B cell (primary cell): ENCODE measurements around the gene DNAH8. TPM values are rescaled to one million over a fixed set of nuclear protein-coding genes. Genes with fewer than 3 reads are reported as not detected.

Experiments used
- ATAC-seq: fragments of 200-7000 bp; cut with Tn5 transposase; one replicate; pipeline ENCODE4 v1.10.0; 2021; ENCODE audit warnings: low read depth, mild to moderate bottlenecking, moderate number of reproducible peaks, moderate library complexity
- CTCF ChIA-PET: fragments of 350-600 bp; sonication (Branson Sonifier 250); formaldehyde crosslinking; loops from one replicate; lab custom pipeline; 2021; ENCODE audit warnings: antibody characterized with exemption, inconsistent platforms; lab: Charles Lee
- POLR2A ChIA-PET: fragments of 350-600 bp; sonication (Branson Sonifier 250); formaldehyde crosslinking; loops from one replicate; lab custom pipeline; 2021; ENCODE audit warnings: antibody characterized with exemption; lab: Charles Lee
- DNase-seq: peaks from one replicate; pipeline ENCODE4 v3.0.0; 2013
- H2AFZ ChIP-seq: 2 replicates; pipeline ENCODE4 v1.6.1; 2012; ENCODE audit warnings: mild to moderate bottlenecking, low read depth, low read length; ENCODE audit not compliant: insufficient read depth, poor library complexity, severe bottlenecking
- H3K27ac ChIP-seq, 2 donors: 1 replicate in 1 of 2; 2 replicates in 1 of 2; pipeline ENCODE4 v1.5.1; 2012 to 2013; ENCODE audit warnings: low read length in 2 of 2, mild to moderate bottlenecking in 2 of 2, moderate library complexity in 1 of 2
- H3K27me3 ChIP-seq, 4 experiments: fragments of 200-600 bp in 1 of 4; sonication (generic) in 1 of 4; replicated peaks in 1 of 4; 1 replicate in 2 of 4; 2 replicates in 2 of 4; pipeline versions ENCODE4 v1.6.1 to v1.7.0; 2013 to 2016; ENCODE audit warnings: low read length in 3 of 4, mild to moderate bottlenecking in 2 of 4, mixed read lengths in 1 of 4, moderate library complexity in 1 of 4; ENCODE audit not compliant: insufficient read depth in 4 of 4, control insufficient read depth in 3 of 4; ENCODE audit errors: control extremely low read depth in 1 of 4
- H3K36me3 ChIP-seq, 2 experiments: replicated peaks in 1 of 2; 1 replicate in 1 of 2; 2 replicates in 1 of 2; pipeline versions ENCODE4 v1.6.1 to v1.7.1; 2013; ENCODE audit warnings: low read length in 1 of 2; ENCODE audit not compliant: insufficient read depth in 2 of 2, control insufficient read depth in 1 of 2; ENCODE audit errors: control extremely low read depth in 1 of 2, extremely low read depth in 1 of 2
- H3K4me1 ChIP-seq, 2 donors: fragments of 200-600 bp in 1 of 2; sonication (generic) in 1 of 2; 1 replicate in 1 of 2; 2 replicates in 1 of 2; pipeline versions ENCODE4 v1.5.1 to v1.6.1; 2013 to 2017; ENCODE audit warnings: low read length in 2 of 2; ENCODE audit not compliant: control insufficient read depth in 2 of 2, insufficient read depth in 2 of 2
- H3K4me2 ChIP-seq: replicated peaks from 2 replicates; pipeline ENCODE3; 2012; ENCODE audit warnings: mild to moderate bottlenecking, low read depth, low read length; ENCODE audit not compliant: poor library complexity, severe bottlenecking
- H3K4me3 ChIP-seq, 5 experiments: fragments of 200-600 bp in 1 of 5; sonication (generic) in 1 of 5; 1 replicate in 3 of 5; 2 replicates in 2 of 5; pipeline versions ENCODE4 v1.5.1 to v1.7.0; 2011 to 2016; ENCODE audit warnings: low read length in 4 of 5, mild to moderate bottlenecking in 4 of 5, low read depth in 2 of 5, control low read depth in 1 of 5, moderate library complexity in 1 of 5; ENCODE audit not compliant: insufficient read depth in 1 of 5; ENCODE audit errors: control extremely low read depth in 1 of 5, extremely low read depth in 1 of 5
- H3K79me2 ChIP-seq: fragments of 200-600 bp; sonication (generic); one replicate; pipeline ENCODE4 v1.6.0; 2016; ENCODE audit warnings: low read length; ENCODE audit not compliant: control insufficient read depth, insufficient read depth
- H3K9ac ChIP-seq: fragments of 200-600 bp; sonication (generic); 2 replicates; pipeline ENCODE4 v1.6.1; 2017; ENCODE audit warnings: mild to moderate bottlenecking, low read length, moderate library complexity
- H3K9me3 ChIP-seq, 3 donors: one replicate each; pipeline versions ENCODE4 v1.6.1 to v1.7.1; 2013; ENCODE audit warnings: low read length in 2 of 3; ENCODE audit not compliant: control insufficient read depth in 2 of 3, insufficient read depth in 1 of 3; ENCODE audit errors: control extremely low read depth in 1 of 3
- H4K20me1 ChIP-seq: 2 replicates; pipeline ENCODE4 v1.6.0; 2012; ENCODE audit warnings: mild to moderate bottlenecking, low read length; ENCODE audit not compliant: insufficient read depth, control insufficient read depth, poor library complexity, severe bottlenecking
- H3K27ac Mint-ChIP-seq: one replicate; pipeline ENCODE4 v1.8.0; 2021; ENCODE audit warnings: mixed read lengths
- H3K27me3 Mint-ChIP-seq: one replicate; pipeline ENCODE4 v1.8.0; 2021; ENCODE audit warnings: mixed read lengths
- H3K4me1 Mint-ChIP-seq: one replicate; pipeline ENCODE4 v1.8.0; 2021; ENCODE audit warnings: mixed read lengths
- H3K4me3 Mint-ChIP-seq: one replicate; pipeline ENCODE4 v1.8.0; 2021; ENCODE audit warnings: mixed read lengths
- H3K9me3 Mint-ChIP-seq: one replicate; pipeline ENCODE4 v1.8.0; 2022; ENCODE audit warnings: mixed read lengths; ENCODE audit not compliant: insufficient read depth
- CTCF ChIP-seq: fragments of 200-600 bp; IDR thresholded peaks from one replicate; pipeline ENCODE4 v1.8.0; 2022; ENCODE audit warnings: antibody characterized with exemption, mild to moderate bottlenecking
- EZH2 ChIP-seq: IDR thresholded peaks from 2 replicates; pipeline ENCODE4 v1.6.1; 2012; ENCODE audit warnings: borderline replicate concordance, low read depth, mild to moderate bottlenecking, moderate library complexity, low read length; ENCODE audit not compliant: insufficient read depth, poor library complexity, severe bottlenecking
- WGBS: methylation state at CpG from one replicate; pipeline ENCODE4 v1.1.5; 2013; ENCODE audit warnings: missing lambda C conversion rate; ENCODE audit not compliant: insufficient coverage; 5-methylcytosine and 5-hydroxymethylcytosine counted together
- intact Hi-C: fragments of 100-400 bp; cut with micrococcal nuclease; formaldehyde crosslinking; loops from one replicate; pipeline ENCODE4 v1.10.0; 2022
- polyA plus RNA-seq: library from polyadenylated mRNA; depleted of rRNA; stranded (reverse); fragments of >200 nt; gene quantifications from 2 replicates; pipeline ENCODE4 v1.2.3, GENCODE V29; 2012
- total RNA-seq, 2 donors: library from RNA; stranded (reverse); fragments of 120-200 nt in 1 of 2; gene quantifications; 1 replicate in 1 of 2; 2 replicates in 1 of 2; pipeline versions ENCODE4 v1.2.3 to v1.2.4, GENCODE V29; 2013 to 2022

Gene DNAH8
- total and polyA plus RNA-seq, 2 donors (not counting 1 experiment from before 2014, with no cell fraction given) = 0.69 to 1.1 TPM

- Histone ChIP-seq H3K27ac (no peak overlapping the region), H2AFZ (no peak overlapping the region), H4K20me1 (no peaks in the 10 kb centered on the region), H3K9me3 (no peaks in the 10 kb centered on the region), H3K9ac (no peak overlapping the region), H3K36me3 (no peaks in the 10 kb centered on the region), H3K4me3 (no peak overlapping the region), H3K79me2 (no peaks in the 10 kb centered on the region), H3K4me1 (no peaks in the 10 kb centered on the region), H3K27me3 (peaks cover 0 to 6% (median 2%) of the 10 kb centered on the region in 4 experiments), H3K4me2 (no peak overlapping the region)
- Mint-ChIP-seq H3K4me1 (no peaks in the 10 kb centered on the region), H3K27ac (no peak overlapping the region), H3K9me3 (peaks cover 3% of the 10 kb centered on the region), H3K27me3 (no peaks in the 10 kb centered on the region), H3K4me3 (no peak overlapping the region)
- TF ChIP-seq EZH2 = no peak
- TF ChIP-seq CTCF = no peak
- CTCF ChIA-PET = interaction anchor here (3.2 kb wide), 1 partner anchor 9 kb away, joined by 10 read pairs; no protein-coding TSS in a partner anchor
- ATAC-seq (no peak), DNase-seq (no peak)
- POLR2A ChIA-PET = no interaction called here
- intact Hi-C loops = no loop called here
- 100% methylated on average over 1 of the region's 2 CpGs for WGBS
These were observed 167.0 kb downstream of the DNAH8 start for GRCh38 chr6:38882157-38882556.

DNA sequence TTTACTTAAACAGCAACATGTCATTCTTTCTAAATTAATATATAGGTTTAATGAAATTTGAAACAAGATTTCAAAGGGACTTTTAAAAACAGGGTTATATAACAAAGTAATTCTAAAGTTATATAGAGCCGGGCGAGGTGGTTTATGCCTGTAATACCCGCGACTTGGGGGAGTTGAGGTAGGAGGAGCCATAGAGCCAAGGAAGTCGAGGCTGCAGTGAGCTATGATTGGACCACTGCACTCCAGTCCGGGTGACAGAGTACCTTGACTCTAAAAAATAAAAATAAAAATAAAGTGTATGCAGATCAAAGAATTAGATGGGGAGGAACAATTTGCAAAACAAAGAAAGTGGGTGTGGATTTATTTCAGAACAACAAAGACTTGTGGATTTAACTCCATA is 182.4 kb downstream of the DNAH8 start:
- no peak overlapping the region for H2AFZ ChIP-seq
- intact Hi-C loops = no loop called here
- Mint-ChIP-seq H3K27me3 (peaks cover 7% of the 10 kb centered on the region), H3K9me3 (no peaks in the 10 kb centered on the region), H3K27ac (no peak overlapping the region), H3K4me1 (no peaks in the 10 kb centered on the region), H3K4me3 (no peak overlapping the region)
- H3K79me2 ChIP-seq = no peaks in the 10 kb centered on the region
- POLR2A ChIA-PET = no interaction called here
- no peaks in the 10 kb centered on the region for H3K9me3 ChIP-seq
- H3K4me3 ChIP-seq = no peak overlapping the region
- H3K27me3 ChIP-seq = peaks cover 0 to 4% (median 1%) of the 10 kb centered on the region in 4 experiments
- H3K4me1 ChIP-seq = no peaks in the 10 kb centered on the region
- H3K9ac ChIP-seq = no peak overlapping the region
- 95% methylated on average over 4 of the region's 6 CpGs for WGBS
- H3K36me3 ChIP-seq = no peaks in the 10 kb centered on the region
- ATAC-seq (no peak), DNase-seq (no peak)
- no peak for TF ChIP-seq CTCF
- no peak for TF ChIP-seq EZH2
- no peak overlapping the region for H3K27ac ChIP-seq
- H4K20me1 ChIP-seq = no peaks in the 10 kb centered on the region
- H3K4me2 ChIP-seq = no peak overlapping the region
- CTCF ChIA-PET = no interaction called here
